AG04449 (cell line): ENCODE data around the gene JAM3.

Experiments used
- CTCF ChIA-PET: fragments of 350-600 bp; formaldehyde crosslinking; extraction: SDS; loops from one replicate; lab custom pipeline; 2021; ENCODE audit warnings: antibody characterized with exemption; lab: Yijun Ruan, JAX
- POLR2A ChIA-PET: fragments of 400-600, 350-600 bp; formaldehyde crosslinking; extraction: SDS; loops from one replicate; lab custom pipeline; 2020; ENCODE audit warnings: antibody characterized with exemption, inconsistent platforms; lab: Yijun Ruan, JAX
- DNase-seq: peaks from one replicate; pipeline ENCODE4 v3.0.0-alpha.2; 2010; ENCODE audit warnings: low read depth, low spot score
- H3K4me3 ChIP-seq: 2 replicates; pipeline ENCODE4 v1.5.1; 2011; ENCODE audit warnings: low read depth, mild to moderate bottlenecking, control low read depth, low read length
- CTCF ChIP-seq: IDR thresholded peaks from one replicate; pipeline ENCODE4 v1.5.1; 2011; ENCODE audit warnings: mild to moderate bottlenecking, moderate library complexity, low read length, control low read depth, inconsistent platforms; ENCODE audit not compliant: insufficient read depth; ENCODE audit errors: missing control alignments

JAM3 gene

GRCh38 chr11:134149371-134149770 lies 80.5 kb downstream of the JAM3 start:
- CTCF ChIA-PET: interaction anchor here (0.6 to 2.4 kb wide), 3 partner anchors 9 to 222 kb away, joined by 3 to 13 read pairs (median 3); no protein-coding TSS in a partner anchor
- no peak overlapping the region for H3K4me3 ChIP-seq
- POLR2A ChIA-PET: no interaction called here
- TF ChIP-seq CTCF: no peak
- no peak for DNase-seq

- no peak overlapping the region for H3K4me3 ChIP-seq
- ChIA-PET CTCF (interaction anchor here (0.8 to 2.4 kb wide), 4 partner anchors 10 to 223 kb away, joined by 3 to 13 read pairs (median 4); no protein-coding TSS in a partner anchor), POLR2A (no interaction called here)
- DNase-seq: no peak
- TF ChIP-seq CTCF: no peak
Observed at GRCh38 chr11:134150195-134150903, 81.5 kb downstream of the JAM3 start.

GRCh38 chr11:134151083-134151747 lies 82.3 kb downstream of the JAM3 start:
- no peak for TF ChIP-seq CTCF
- ChIA-PET POLR2A (no interaction called here), CTCF (interaction anchor here (2.1 kb wide), 1 partner anchor 100 kb away, joined by 16 read pairs; no protein-coding TSS in a partner anchor)
- H3K4me3 ChIP-seq: no peak overlapping the region
- no peak for DNase-seq

- ChIA-PET CTCF (interaction anchor here (0.8 to 2.1 kb wide), 4 partner anchors 12 to 104 kb away, joined by 3 to 16 read pairs (median 4); no protein-coding TSS in a partner anchor), POLR2A (no interaction called here)
- TF ChIP-seq CTCF: no peak
- no peak overlapping the region for H3K4me3 ChIP-seq
- DNase-seq: no peak
Observed at GRCh38 chr11:134152696-134153095, 83.8 kb downstream of the JAM3 start.

- TF ChIP-seq CTCF: no peak
- DNase-seq: no peak
- POLR2A ChIA-PET: no interaction called here
- CTCF ChIA-PET: interaction anchor here (1.3 to 2.1 kb wide), 3 partner anchors 14 to 103 kb away, joined by 4 to 16 read pairs (median 12); no protein-coding TSS in a partner anchor
- H3K4me3 ChIP-seq: no peak overlapping the region
Observed at GRCh38 chr11:134153147-134153905, 84.5 kb downstream of the JAM3 start.
